HepG2 (cell line): ENCODE data around the gene LRRC8D. TPM values are rescaled to one million over a fixed set of nuclear protein-coding genes. Genes with fewer than 3 reads are reported as not detected.

Experiments
- CC2D1A ChIP-seq: sonication (generic); formaldehyde crosslinking; IDR thresholded peaks from 2 replicates; pipeline ENCODE4 v1.8.1; 2023; ENCODE audit warnings: mild to moderate bottlenecking, missing genetic modification reagents
- E2F1 ChIP-seq: sonication (generic); formaldehyde crosslinking; IDR thresholded peaks from 2 replicates; pipeline ENCODE4 v1.5.0; 2020; ENCODE audit warnings: missing genetic modification reagents
- EP300 ChIP-seq, 3 experiments: sonication (generic) in 1 of 3; formaldehyde crosslinking in 1 of 3; IDR thresholded peaks; 2 replicates each; pipeline versions ENCODE4 v1.5.1 to v1.6.1; 2011 to 2020; ENCODE audit warnings: low read depth in 2 of 3, low read length in 2 of 3, borderline replicate concordance in 1 of 3, improper control_type of control experiment in 1 of 3, mild to moderate bottlenecking in 1 of 3, missing genetic modification reagents in 1 of 3, moderate library complexity in 1 of 3
- KLF16 ChIP-seq, 2 experiments: sonication (generic) in 1 of 2; formaldehyde crosslinking in 1 of 2; IDR thresholded peaks; 2 replicates each; pipeline versions ENCODE4 v1.6.1 to v1.8.0; 2016 to 2023; ENCODE audit warnings: missing genetic modification reagents in 2 of 2, missing compliant biosample characterization in 1 of 2
- RBFOX2 ChIP-seq: fragments of 200-400 bp; formaldehyde crosslinking; IDR thresholded peaks from 2 replicates; pipeline ENCODE4 v1.6.1; 2017; ENCODE audit warnings: low read depth, mild to moderate bottlenecking, low read length
- SNAPC2 ChIP-seq: sonication (generic); formaldehyde crosslinking; IDR thresholded peaks from 2 replicates; pipeline ENCODE4 v1.8.1; 2022; ENCODE audit warnings: mild to moderate bottlenecking, missing genetic modification reagents
- STAT6 ChIP-seq: sonication (generic); formaldehyde crosslinking; IDR thresholded peaks from 2 replicates; pipeline ENCODE4 v1.4.0; 2020; ENCODE audit warnings: missing genetic modification reagents, mild to moderate bottlenecking, borderline replicate concordance
- ZMYM2 ChIP-seq: sonication (generic); formaldehyde crosslinking; IDR thresholded peaks from 2 replicates; pipeline ENCODE4 v1.8.0; 2022; ENCODE audit warnings: mild to moderate bottlenecking, missing genetic modification reagents
- ZNF138 ChIP-seq: sonication (generic); formaldehyde crosslinking; IDR thresholded peaks from 2 replicates; pipeline ENCODE4 v1.5.0; 2020; ENCODE audit warnings: mild to moderate bottlenecking, low read depth, missing genetic modification reagents
- ZNF564 ChIP-seq: sonication (generic); formaldehyde crosslinking; IDR thresholded peaks from 2 replicates; pipeline ENCODE4 v1.8.1; 2023; ENCODE audit warnings: mild to moderate bottlenecking, missing genetic modification reagents
- ZNF580 ChIP-seq: IDR thresholded peaks from 2 replicates; pipeline ENCODE4 v1.6.1; 2016; ENCODE audit warnings: low read depth, borderline replicate concordance
- ZNF609 ChIP-seq: sonication (generic); formaldehyde crosslinking; IDR thresholded peaks from 2 replicates; pipeline ENCODE4 v1.4.0; 2020; ENCODE audit warnings: mild to moderate bottlenecking, missing genetic modification reagents, borderline replicate concordance
- ZNF709 ChIP-seq: sonication (generic); formaldehyde crosslinking; IDR thresholded peaks from 2 replicates; pipeline ENCODE4 v1.5.0; 2020; ENCODE audit warnings: mild to moderate bottlenecking, missing genetic modification reagents
- ZXDC ChIP-seq: sonication (generic); formaldehyde crosslinking; IDR thresholded peaks from 2 replicates; pipeline ENCODE4 v1.5.0; 2020; ENCODE audit warnings: mild to moderate bottlenecking, missing genetic modification reagents
- polyA plus RNA-seq, 8 experiments: library from polyadenylated mRNA; depleted of rRNA in 3 of 8; stranded (reverse) in 7 of 8; unstranded in 1 of 8; fragments of >200 nt; fragmentation: Illumina TruSeq in 4 of 8; extraction: Trizol in 4 of 8; gene quantifications; 2 replicates each; pipeline versions ENCODE4 v1.2.1 to v1.2.3, GENCODE V29; 2011 to 2016; ENCODE audit warnings: low read depth in 4 of 8, missing spikeins in 1 of 8, mixed read lengths in 1 of 8; ENCODE audit not compliant: insufficient read depth in 1 of 8
- total RNA-seq, 5 experiments: library from RNA; depleted of rRNA; stranded (reverse); fragments of >200 nt; fragmentation: Illumina TruSeq; extraction: Trizol; gene quantifications; 2 replicates each; pipeline ENCODE4 v1.2.3, GENCODE V29; 2016; ENCODE audit warnings: low read depth in 1 of 5

Gene LRRC8D
- total and polyA plus RNA-seq, 2 of the 13 experiments (the other 11 are each of a cell fraction or from before 2014, with no cell fraction given), result 29.9 to 45.5 TPM

- peak; percentile 36; the same call in 1 of the 2 replicates for TF ChIP-seq ZNF609 (CRISPR knock-in tag)
- TF ChIP-seq EP300 (IDR thresholded peaks at IDR 0.05; ENCODE audit: low read depth in 2 of 2, low read length in 2 of 2), result peak in 1 of 2 experiments; percentile 42; a peak in 1 of 4 replicates
- no peak for TF ChIP-seq EP300 (CRISPR knock-in tag; IDR thresholded peaks at IDR 0.05; ENCODE audit: borderline replicate concordance)
- TF ChIP-seq ZXDC (CRISPR knock-in tag), result no peak
- TF ChIP-seq ZNF580 (CRISPR knock-in tag), result no peak
- TF ChIP-seq KLF16 (CRISPR knock-in tag; IDR thresholded peaks at IDR 0.05), result no peak
- peak; percentile 28; the same call in 1 of the 2 replicates for TF ChIP-seq RBFOX2
- no peak for TF ChIP-seq E2F1
- TF ChIP-seq SNAPC2 (CRISPR knock-in tag), result no peak
- TF ChIP-seq ZNF709, result no peak
- no peak for TF ChIP-seq CC2D1A
- TF ChIP-seq STAT6 (CRISPR knock-in tag), result no peak
- no peak for TF ChIP-seq ZNF564 (CRISPR knock-in tag)
- TF ChIP-seq ZMYM2 (CRISPR knock-in tag), result no peak
- no peak for TF ChIP-seq ZNF138
Measured at GRCh38 chr1:89831462-89832120, 10.8 kb downstream of the LRRC8D start (continued).
